Neuron (in vitro differentiated cells): Measurements from ENCODE around the gene USP20.
"Not testable (repeated sequence)": the region's sequence is repeated elsewhere in the genome, so short reads cannot be mapped to it uniquely, and the experiment has no call there.

ENCODE experiments used
- H2AFZ ChIP-seq: one replicate; pipeline ENCODE4 v1.6.1; 2013; ENCODE audit warnings: low read depth, mild to moderate bottlenecking, inconsistent platforms, low read length, moderate library complexity
- H3K27me3 ChIP-seq: one replicate; pipeline ENCODE4 v1.6.1; 2013; ENCODE audit warnings: low read length; ENCODE audit not compliant: insufficient read depth
- H3K36me3 ChIP-seq: one replicate; pipeline ENCODE4 v1.6.1; 2013; ENCODE audit warnings: low read length; ENCODE audit not compliant: insufficient read depth
- H3K4me1 ChIP-seq: one replicate; pipeline ENCODE4 v1.6.1; 2013; ENCODE audit warnings: low read length; ENCODE audit not compliant: insufficient read depth
- H3K4me3 ChIP-seq: 2 replicates; pipeline ENCODE4 v1.5.1; 2013; ENCODE audit warnings: mild to moderate bottlenecking, low read length, moderate library complexity
- H3K9me3 ChIP-seq: one replicate; pipeline ENCODE4 v1.6.1; 2013; ENCODE audit warnings: low read length

USP20 gene

GRCh38 chr9:129887334-129888292 lies 52.4 kb downstream of the USP20 start:
- peaks cover 16% of the 10 kb centered on the region for H3K4me1 ChIP-seq
- H3K27me3 ChIP-seq, result no peaks in the 10 kb centered on the region
- no peak overlapping the region for H2AFZ ChIP-seq
- peaks cover 17% of the 10 kb centered on the region for H3K36me3 ChIP-seq
- H3K4me3 ChIP-seq, result no peak overlapping the region
- peaks cover 8% of the 10 kb centered on the region for H3K9me3 ChIP-seq

GRCh38 chr9:129888293-129889121 lies 53.2 kb downstream of the USP20 start:
- Histone ChIP-seq H3K36me3 (peaks cover 19% of the 10 kb centered on the region), H2AFZ (no peak overlapping the region), H3K4me1 (peaks cover 16% of the 10 kb centered on the region), H3K9me3 (peaks cover 8% of the 10 kb centered on the region), H3K4me3 (no peak overlapping the region), H3K27me3 (no peaks in the 10 kb centered on the region)

GRCh38 chr9:129889122-129889940 lies 54.1 kb downstream of the USP20 start:
- Histone ChIP-seq H2AFZ (no peak overlapping the region), H3K27me3 (no peaks in the 10 kb centered on the region), H3K9me3 (peaks cover 8% of the 10 kb centered on the region), H3K4me1 (peaks cover 13% of the 10 kb centered on the region), H3K4me3 (no peak overlapping the region), H3K36me3 (peaks cover 19% of the 10 kb centered on the region)

- Histone ChIP-seq H2AFZ (no peak overlapping the region), H3K36me3 (peaks cover 24% of the 10 kb centered on the region), H3K27me3 (no peaks in the 10 kb centered on the region), H3K4me1 (peaks cover 10% of the 10 kb centered on the region), H3K9me3 (peaks cover 8% of the 10 kb centered on the region), H3K4me3 (no peak overlapping the region)
These were observed 54.9 kb downstream of the USP20 start for GRCh38 chr9:129889941-129890717.

- peaks cover 31% of the 10 kb centered on the region for H3K36me3 ChIP-seq
- not testable (repeated sequence) for H3K4me3 ChIP-seq, H3K9me3 ChIP-seq, H2AFZ ChIP-seq, H3K27me3 ChIP-seq
- H3K4me1 ChIP-seq, result peaks cover 10% of the 10 kb centered on the region
These were observed 55.6 kb downstream of the USP20 start for GRCh38 chr9:129890718-129891299.

- H3K36me3 ChIP-seq, result peaks cover 36% of the 10 kb centered on the region
These were observed 56.3 kb downstream of the USP20 start for GRCh38 chr9:129891569-129891968.

GRCh38 chr9:129894120-129894823 lies 59.0 kb downstream of the USP20 start:
- no peak overlapping the region for H2AFZ ChIP-seq
- H3K27me3 ChIP-seq, result no peaks in the 10 kb centered on the region
- H3K36me3 ChIP-seq, result peaks cover 39% of the 10 kb centered on the region
- no peak overlapping the region for H3K4me3 ChIP-seq
- H3K4me1 ChIP-seq, result peaks cover 10% of the 10 kb centered on the region
- H3K9me3 ChIP-seq, result peaks cover 5% of the 10 kb centered on the region

More at GRCh38 chr9:129891569-129891968, 56.3 kb downstream of the USP20 start:
- peaks cover 8% of the 10 kb centered on the region for H3K9me3 ChIP-seq
- peaks cover 10% of the 10 kb centered on the region for H3K4me1 ChIP-seq
- H3K4me3 ChIP-seq, result no peak overlapping the region
- no peaks in the 10 kb centered on the region for H3K27me3 ChIP-seq
- no peak overlapping the region for H2AFZ ChIP-seq

- Histone ChIP-seq H3K9me3 (no peaks in the 10 kb centered on the region), H3K36me3 (peaks cover 42% of the 10 kb centered on the region), H3K4me3 (no peak overlapping the region), H3K27me3 (no peaks in the 10 kb centered on the region), H3K4me1 (peaks cover 10% of the 10 kb centered on the region), H2AFZ (no peak overlapping the region)
These were observed 60.4 kb downstream of the USP20 start for GRCh38 chr9:129895376-129896268.

- no peaks in the 10 kb centered on the region for H3K4me1 ChIP-seq
- H3K36me3 ChIP-seq, result peaks cover 44% of the 10 kb centered on the region
These were observed 62.0 kb downstream of the USP20 start for GRCh38 chr9:129897263-129897662.

GRCh38 chr9:129898185-129898584 lies 62.9 kb downstream of the USP20 start:
- no peak overlapping the region for H3K4me3 ChIP-seq
- H2AFZ ChIP-seq, result no peak overlapping the region
- H3K36me3 ChIP-seq, result peaks cover 48% of the 10 kb centered on the region
- no peaks in the 10 kb centered on the region for H3K27me3 ChIP-seq
- H3K9me3 ChIP-seq, result no peaks in the 10 kb centered on the region
- H3K4me1 ChIP-seq, result no peaks in the 10 kb centered on the region

More at GRCh38 chr9:129897263-129897662, 62.0 kb downstream of the USP20 start:
- no peak overlapping the region for H3K4me3 ChIP-seq
- no peaks in the 10 kb centered on the region for H3K9me3 ChIP-seq
- H2AFZ ChIP-seq, result no peak overlapping the region
- no peaks in the 10 kb centered on the region for H3K27me3 ChIP-seq

- Histone ChIP-seq H3K9me3 (no peaks in the 10 kb centered on the region), H3K4me1 (no peaks in the 10 kb centered on the region), H2AFZ (no peak overlapping the region), H3K27me3 (no peaks in the 10 kb centered on the region), H3K36me3 (peaks cover 51% of the 10 kb centered on the region), H3K4me3 (no peak overlapping the region)
These were observed 64.4 kb downstream of the USP20 start for GRCh38 chr9:129899620-129900019.
